ENCODE results near the gene KRTAP4-11.

Gene KRTAP4-11

GRCh38 chr17:41145261-41145660 lies 27.1 kb upstream of the KRTAP4-11 start:
- TF ChIP-seq CREB1 (IDR thresholded peaks at IDR 0.05; ENCODE audit: low read depth) (no peak), USF1 (IDR thresholded peaks at IDR 0.05) (no peak), REST (IDR thresholded peaks at IDR 0.05; ENCODE audit: low read depth) (no peak), FOXM1 (IDR thresholded peaks at IDR 0.05; ENCODE audit: borderline replicate concordance, low read depth) (no peak), ZBTB7A (IDR thresholded peaks at IDR 0.05; ENCODE audit: low read depth) (no peak), TAF1 (IDR thresholded peaks at IDR 0.05; ENCODE audit: low read depth) (no peak), EP300 (IDR thresholded peaks at IDR 0.05; ENCODE audit: borderline replicate concordance) (no peak), EGR1 (IDR thresholded peaks at IDR 0.05) (no peak), MAX (IDR thresholded peaks at IDR 0.05) (no peak), TEAD4 (IDR thresholded peaks at IDR 0.05) (no peak)

GRCh38 chr17:41144846-41145245 lies 26.7 kb upstream of the KRTAP4-11 start:
- no peak for TF ChIP-seq CREB1 (IDR thresholded peaks at IDR 0.05; ENCODE audit: low read depth)
- TF ChIP-seq USF1 (IDR thresholded peaks at IDR 0.05) = no peak
- TF ChIP-seq NFIC (IDR thresholded peaks at IDR 0.05) = no peak
- TF ChIP-seq YY1 (IDR thresholded peaks at IDR 0.05; ENCODE audit: low read depth) = no peak
- no peak for TF ChIP-seq EP300 (IDR thresholded peaks at IDR 0.05; ENCODE audit: borderline replicate concordance)
- no peak for TF ChIP-seq REST (IDR thresholded peaks at IDR 0.05; ENCODE audit: low read depth)
- TF ChIP-seq TAF1 (IDR thresholded peaks at IDR 0.05; ENCODE audit: low read depth) = no peak
- no peak for TF ChIP-seq ZBTB7A (IDR thresholded peaks at IDR 0.05; ENCODE audit: low read depth)
- TF ChIP-seq EGR1 (IDR thresholded peaks at IDR 0.05) = no peak
- no peak for TF ChIP-seq TEAD4 (IDR thresholded peaks at IDR 0.05)

GRCh38 chr17:41141361-41141760 lies 23.2 kb upstream of the KRTAP4-11 start:
- TF ChIP-seq REST (IDR thresholded peaks at IDR 0.05; ENCODE audit: low read depth) = no peak
- no peak for TF ChIP-seq TCF12 (IDR thresholded peaks at IDR 0.05; ENCODE audit: low read depth)
- no peak for TF ChIP-seq EP300 (IDR thresholded peaks at IDR 0.05; ENCODE audit: borderline replicate concordance)
- no peak for TF ChIP-seq CREB1 (IDR thresholded peaks at IDR 0.05; ENCODE audit: low read depth)
- no peak for TF ChIP-seq FOXM1 (IDR thresholded peaks at IDR 0.05; ENCODE audit: borderline replicate concordance, low read depth)
- TF ChIP-seq TAF1 (IDR thresholded peaks at IDR 0.05; ENCODE audit: low read depth) = no peak
- TF ChIP-seq RAD21 (IDR thresholded peaks at IDR 0.05; ENCODE audit: low read depth) = no peak
- no peak for TF ChIP-seq EGR1 (IDR thresholded peaks at IDR 0.05)
- TF ChIP-seq TEAD4 (IDR thresholded peaks at IDR 0.05) = no peak
- no peak for TF ChIP-seq MAX (IDR thresholded peaks at IDR 0.05)
- no peak for TF ChIP-seq CEBPB (IDR thresholded peaks at IDR 0.05)
- TF ChIP-seq YY1 (IDR thresholded peaks at IDR 0.05; ENCODE audit: low read depth) = no peak
- no peak for TF ChIP-seq NFIC (IDR thresholded peaks at IDR 0.05)
- TF ChIP-seq ZBTB7A (IDR thresholded peaks at IDR 0.05; ENCODE audit: low read depth) = no peak
- TF ChIP-seq USF1 (IDR thresholded peaks at IDR 0.05) = no peak

GRCh38 chr17:41140360-41141131 lies 22.4 kb upstream of the KRTAP4-11 start, which contains the start of gene KRTAP4-6:
Gene KRTAP4-6, minus strand, starts transcription at chr17:41140544. Its CDS starts 57 bp downstream, at chr17:41140487.
- no peak for TF ChIP-seq ZBTB7A (IDR thresholded peaks at IDR 0.05; ENCODE audit: low read depth)
- TF ChIP-seq TEAD4 (IDR thresholded peaks at IDR 0.05) = no peak
- TF ChIP-seq YY1 (IDR thresholded peaks at IDR 0.05; ENCODE audit: low read depth) = no peak

Measured in Ishikawa (cell line).